ENCODE measurements around the gene OR1F1. TPM values are rescaled to one million over a fixed set of nuclear protein-coding genes. Genes with fewer than 3 reads are reported as not detected.
"Not testable (repeated sequence)": the region's sequence is repeated elsewhere in the genome, so short reads cannot be mapped to it uniquely, and the experiment has no call there.

Gene OR1F1
- total RNA-seq, 1 experiment from 2014 or later: not detected

DNA sequence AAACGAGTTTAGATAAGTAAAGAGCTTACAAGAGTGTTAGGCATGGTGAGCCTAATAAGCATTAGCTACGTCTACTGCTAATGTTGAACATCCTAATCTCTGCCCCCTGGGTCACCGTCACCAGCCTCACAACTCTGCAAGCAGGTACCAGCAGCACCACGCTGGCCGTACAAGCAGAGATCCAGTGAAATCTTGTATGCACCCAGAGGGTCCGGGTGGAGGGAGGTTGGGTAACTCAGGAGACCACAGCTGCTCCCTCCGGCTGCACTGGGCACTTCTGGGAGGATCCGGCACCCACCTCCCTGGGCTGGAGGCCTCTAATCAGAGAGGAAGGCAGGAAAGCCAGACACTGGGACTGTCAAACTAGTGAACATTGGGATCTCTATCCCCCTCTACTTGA lies 8.4 kb upstream of the OR1F1 start:
- no peaks in the 10 kb centered on the region for H3K9me3 ChIP-seq
- DNase-seq: no peak
- intact Hi-C loops (cut with micrococcal nuclease; ENCODE audit: unreplicated experiment): no loop called here
- ChIA-PET CTCF (no interaction called here), POLR2A (no interaction called here)
- Mint-ChIP-seq H3K27me3 (ENCODE audit: insufficient read depth, unreplicated experiment) (peaks cover 3% of the 10 kb centered on the region), H3K4me1 (ENCODE audit: low read depth, unreplicated experiment) (no peaks in the 10 kb centered on the region), H3K27ac (ENCODE audit: unreplicated experiment) (no peak overlapping the region), H3K9me3 (ENCODE audit: unreplicated experiment) (peaks cover 13% of the 10 kb centered on the region), H3K4me3 (ENCODE audit: unreplicated experiment) (no peak overlapping the region), H3K36me3 (ENCODE audit: insufficient read depth, unreplicated experiment) (peaks cover 22% of the 10 kb centered on the region)
- TF ChIP-seq, protein P1, sequence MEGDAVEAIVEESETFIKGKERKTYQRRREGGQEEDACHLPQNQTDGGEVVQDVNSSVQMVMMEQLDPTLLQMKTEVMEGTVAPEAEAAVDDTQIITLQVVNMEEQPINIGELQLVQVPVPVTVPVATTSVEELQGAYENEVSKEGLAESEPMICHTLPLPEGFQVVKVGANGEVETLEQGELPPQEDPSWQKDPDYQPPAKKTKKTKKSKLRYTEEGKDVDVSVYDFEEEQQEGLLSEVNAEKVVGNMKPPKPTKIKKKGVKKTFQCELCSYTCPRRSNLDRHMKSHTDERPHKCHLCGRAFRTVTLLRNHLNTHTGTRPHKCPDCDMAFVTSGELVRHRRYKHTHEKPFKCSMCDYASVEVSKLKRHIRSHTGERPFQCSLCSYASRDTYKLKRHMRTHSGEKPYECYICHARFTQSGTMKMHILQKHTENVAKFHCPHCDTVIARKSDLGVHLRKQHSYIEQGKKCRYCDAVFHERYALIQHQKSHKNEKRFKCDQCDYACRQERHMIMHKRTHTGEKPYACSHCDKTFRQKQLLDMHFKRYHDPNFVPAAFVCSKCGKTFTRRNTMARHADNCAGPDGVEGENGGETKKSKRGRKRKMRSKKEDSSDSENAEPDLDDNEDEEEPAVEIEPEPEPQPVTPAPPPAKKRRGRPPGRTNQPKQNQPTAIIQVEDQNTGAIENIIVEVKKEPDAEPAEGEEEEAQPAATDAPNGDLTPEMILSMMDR (IDR thresholded peaks at IDR 0.05; ENCODE audit: insufficient read depth in 1 of 2, low read depth in 1 of 2, low read length in 1 of 2, severe bottlenecking in 1 of 2, unreplicated experiment in 1 of 2): no peak
- BruUV-seq (replicated peaks): no TSS peak
- H3K36me3 ChIP-seq (ENCODE audit: control insufficient read depth, insufficient read depth, low read length): no peaks in the 10 kb centered on the region
- no peak overlapping the region for H3K4me3 ChIP-seq (ENCODE audit: low read depth, low read length)
- no peaks in the 10 kb centered on the region for H3K4me1 ChIP-seq
- H3K27me3 ChIP-seq (replicated peaks; ENCODE audit: control insufficient read depth, insufficient read depth, low read length): no peaks in the 10 kb centered on the region

DNA sequence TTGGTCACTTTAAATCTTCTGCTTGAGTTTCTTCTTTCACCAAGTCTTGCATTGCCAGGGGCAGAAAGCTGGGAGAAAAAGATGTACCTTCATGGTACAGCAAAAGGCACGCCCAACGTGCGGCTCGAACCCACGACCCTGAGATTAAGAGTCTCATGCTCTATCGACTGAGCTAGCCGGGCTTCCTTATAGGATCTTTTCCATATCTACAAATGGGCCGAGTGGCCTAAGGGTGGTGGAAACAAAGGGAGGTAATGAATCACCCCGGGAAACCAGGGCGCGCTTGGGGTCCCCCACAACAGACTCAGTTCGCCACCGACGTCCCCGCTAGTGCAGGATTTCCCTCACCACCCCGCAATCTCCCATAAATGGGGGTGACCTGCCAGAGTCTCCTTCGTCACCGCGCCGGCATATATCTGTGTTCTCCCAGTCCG lies 7.5 kb upstream of the OR1F1 start:
- H3K9me3 Mint-ChIP-seq (ENCODE audit: unreplicated experiment): peaks cover 13% of the 10 kb centered on the region
- peaks cover 3% of the 10 kb centered on the region for H3K27me3 Mint-ChIP-seq (ENCODE audit: insufficient read depth, unreplicated experiment)
- no peaks in the 10 kb centered on the region for H3K4me1 Mint-ChIP-seq (ENCODE audit: low read depth, unreplicated experiment)
- H3K27me3 ChIP-seq (replicated peaks; ENCODE audit: control insufficient read depth, insufficient read depth, low read length): no peaks in the 10 kb centered on the region
- H3K4me1 ChIP-seq: no peaks in the 10 kb centered on the region
- ChIA-PET CTCF (no interaction called here), POLR2A (no interaction called here)
- H3K36me3 ChIP-seq (ENCODE audit: control insufficient read depth, insufficient read depth, low read length): no peaks in the 10 kb centered on the region
- peaks cover 19% of the 10 kb centered on the region for H3K36me3 Mint-ChIP-seq (ENCODE audit: insufficient read depth, unreplicated experiment)
- no peak for DNase-seq
- intact Hi-C loops (cut with micrococcal nuclease; ENCODE audit: unreplicated experiment): no loop called here
- no peak overlapping the region for H3K4me3 Mint-ChIP-seq (ENCODE audit: unreplicated experiment)
- no peak overlapping the region for H3K4me3 ChIP-seq (ENCODE audit: low read depth, low read length)
- TF ChIP-seq, protein P1 (IDR thresholded peaks at IDR 0.05; ENCODE audit: insufficient read depth in 1 of 2, low read depth in 1 of 2, low read length in 1 of 2, severe bottlenecking in 1 of 2, unreplicated experiment in 1 of 2): no peak
- no peak overlapping the region for H3K27ac Mint-ChIP-seq (ENCODE audit: unreplicated experiment)
- BruUV-seq (replicated peaks): no TSS peak
- no peaks in the 10 kb centered on the region for H3K9me3 ChIP-seq

DNA sequence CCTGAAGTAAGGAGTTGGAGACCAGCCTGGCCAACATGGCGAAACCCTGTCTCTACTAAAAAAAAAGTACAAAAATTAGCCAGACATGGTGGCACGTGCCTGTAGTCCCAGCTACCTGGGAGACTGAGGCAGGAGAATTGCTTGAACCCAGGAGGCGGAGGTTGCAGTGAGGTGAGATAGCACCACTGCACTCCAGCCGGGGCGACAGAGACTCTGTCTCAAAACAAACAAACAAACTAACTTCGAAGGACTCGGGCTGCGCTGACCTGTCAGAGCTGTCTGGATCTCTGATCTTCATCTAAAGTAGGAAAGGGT lies 5.8 kb upstream of the OR1F1 start:
- H3K27me3 ChIP-seq (replicated peaks; ENCODE audit: control insufficient read depth, insufficient read depth, low read length): not testable (repeated sequence)
- H3K9me3 Mint-ChIP-seq (ENCODE audit: unreplicated experiment): peaks cover 13% of the 10 kb centered on the region

More for the DNA sequence above, 5.8 kb upstream of the OR1F1 start:
- DNase-seq; H3K4me1 Mint-ChIP-seq (ENCODE audit: low read depth, unreplicated experiment); H3K4me3 ChIP-seq (ENCODE audit: low read depth, low read length); CTCF ChIA-PET; H3K9me3 ChIP-seq; intact Hi-C loops (cut with micrococcal nuclease; ENCODE audit: unreplicated experiment); BruUV-seq (replicated peaks); H3K27me3 Mint-ChIP-seq (ENCODE audit: insufficient read depth, unreplicated experiment); H3K4me1 ChIP-seq; H3K36me3 ChIP-seq (ENCODE audit: control insufficient read depth, insufficient read depth, low read length); H3K27ac Mint-ChIP-seq (ENCODE audit: unreplicated experiment): not testable (repeated sequence)
- Mint-ChIP-seq H3K4me3 (ENCODE audit: unreplicated experiment) (peak overlapping the region; percentile 45), H3K36me3 (ENCODE audit: insufficient read depth, unreplicated experiment) (peaks cover 16% of the 10 kb centered on the region)
- POLR2A ChIA-PET: interaction anchor here (0.6 kb wide), 1 partner anchor 48 kb away, joined by 4 read pairs; the partner anchor contains the start of gene ZNF213

Measured in Caco-2 (cell line).